GM23248 (cell line): Measurements from ENCODE around the gene CGREF1. TPM values are rescaled to one million over a fixed set of nuclear protein-coding genes. Genes with fewer than 3 reads are reported as not detected.

ENCODE experiments used
- DNase-seq: peaks from one replicate; pipeline ENCODE4 v3.0.0-alpha.2; 2015
- H2AFZ ChIP-seq: fragments of 200-600 bp; sonication (generic); 2 replicates; pipeline ENCODE4 v1.6.1; 2016; ENCODE audit warnings: antibody characterized with exemption
- H3F3A ChIP-seq: fragments of 200-600 bp; sonication (generic); 2 replicates; pipeline ENCODE4 v1.6.1; 2016; ENCODE audit warnings: mild to moderate bottlenecking, antibody characterized with exemption, mixed run types; ENCODE audit not compliant: insufficient read depth
- H3K27ac ChIP-seq: fragments of 200-600 bp; sonication (generic); 2 replicates; pipeline ENCODE4 v1.5.1; 2016; ENCODE audit warnings: mild to moderate bottlenecking
- H3K27me3 ChIP-seq: fragments of 200-600 bp; sonication (generic); replicated peaks from 2 replicates; pipeline ENCODE4 v1.6.1; 2016; ENCODE audit warnings: mild to moderate bottlenecking; ENCODE audit not compliant: insufficient read depth
- H3K36me3 ChIP-seq: fragments of 200-600 bp; sonication (generic); 2 replicates; pipeline ENCODE4 v1.6.1; 2016; ENCODE audit warnings: low read depth, mild to moderate bottlenecking
- H3K4me1 ChIP-seq: fragments of 200-600 bp; sonication (generic); 2 replicates; pipeline ENCODE4 v1.6.1; 2016; ENCODE audit warnings: mild to moderate bottlenecking; ENCODE audit not compliant: insufficient read depth
- H3K4me2 ChIP-seq: fragments of 200-600 bp; sonication (generic); one replicate; pipeline ENCODE4 v1.6.1; 2016; ENCODE audit warnings: mild to moderate bottlenecking; ENCODE audit not compliant: unreplicated experiment
- H3K4me3 ChIP-seq: fragments of 200-600 bp; sonication (generic); 2 replicates; pipeline ENCODE4 v1.5.1; 2016; ENCODE audit warnings: mild to moderate bottlenecking
- H3K79me2 ChIP-seq: fragments of 200-600 bp; sonication (generic); 2 replicates; pipeline ENCODE4 v1.6.1; 2016; ENCODE audit warnings: mild to moderate bottlenecking; ENCODE audit not compliant: insufficient read depth
- H3K9ac ChIP-seq: fragments of 200-600 bp; sonication (generic); 2 replicates; pipeline ENCODE4 v1.6.1; 2016; ENCODE audit warnings: mild to moderate bottlenecking
- H3K9me2 ChIP-seq: fragments of 200-600 bp; sonication (generic); 2 replicates; pipeline ENCODE4 v1.6.1; 2016; ENCODE audit warnings: mixed run types, mild to moderate bottlenecking, moderate library complexity; ENCODE audit not compliant: insufficient read depth
- H3K9me3 ChIP-seq: fragments of 200-600 bp; sonication (generic); one replicate; pipeline ENCODE4 v1.6.1; 2017; ENCODE audit warnings: low read depth
- H4K20me1 ChIP-seq: fragments of 200-600 bp; sonication (generic); 2 replicates; pipeline ENCODE4 v1.6.0; 2016; ENCODE audit not compliant: insufficient read depth
- EZH2 ChIP-seq: fragments of 200-600 bp; sonication (generic); IDR thresholded peaks from 2 replicates; pipeline ENCODE4 v1.6.1; 2018; ENCODE audit warnings: antibody characterized with exemption, mild to moderate bottlenecking; ENCODE audit not compliant: insufficient read depth, poor library complexity, severe bottlenecking
- EZH2phosphoT487 ChIP-seq: fragments of 200-600 bp; sonication (generic); IDR thresholded peaks from 2 replicates; pipeline ENCODE4 v1.6.1; 2018; ENCODE audit warnings: antibody characterized with exemption, moderate library complexity, mild to moderate bottlenecking, low read depth; ENCODE audit not compliant: insufficient read depth
- WGBS, 2 experiments: methylation state at CpG; one replicate each; pipeline ENCODE4 v1.1.6; 2015 to 2017; ENCODE audit warnings: low lambda C conversion rate in 2 of 2, low coverage in 1 of 2; ENCODE audit errors: missing lambda C conversion rate in 2 of 2; 5-methylcytosine and 5-hydroxymethylcytosine counted together
- in situ Hi-C: fragments of 300-500 bp; cut with MboI; formaldehyde crosslinking; loops from 2 replicates; pipeline ENCODE4 v1.15.0; 2020
- polyA plus RNA-seq: library from polyadenylated mRNA; unstranded; fragments of >200 nt; fragmentation: Nextera tagmentation; extraction: Ambion mirVana; gene quantifications from 2 replicates; pipeline ENCODE4 v1.2.1, GENCODE V29; 2016
- total RNA-seq: library from RNA; depleted of rRNA; stranded (reverse); fragments of >200 nt; shearing (Covaris generic); gene quantifications from 2 replicates; pipeline ENCODE4 v1.2.3, GENCODE V29; 2014

Gene CGREF1
- total and polyA plus RNA-seq, 2 experiments from 2014 or later = 17.2 to 19.2 TPM

DNA sequence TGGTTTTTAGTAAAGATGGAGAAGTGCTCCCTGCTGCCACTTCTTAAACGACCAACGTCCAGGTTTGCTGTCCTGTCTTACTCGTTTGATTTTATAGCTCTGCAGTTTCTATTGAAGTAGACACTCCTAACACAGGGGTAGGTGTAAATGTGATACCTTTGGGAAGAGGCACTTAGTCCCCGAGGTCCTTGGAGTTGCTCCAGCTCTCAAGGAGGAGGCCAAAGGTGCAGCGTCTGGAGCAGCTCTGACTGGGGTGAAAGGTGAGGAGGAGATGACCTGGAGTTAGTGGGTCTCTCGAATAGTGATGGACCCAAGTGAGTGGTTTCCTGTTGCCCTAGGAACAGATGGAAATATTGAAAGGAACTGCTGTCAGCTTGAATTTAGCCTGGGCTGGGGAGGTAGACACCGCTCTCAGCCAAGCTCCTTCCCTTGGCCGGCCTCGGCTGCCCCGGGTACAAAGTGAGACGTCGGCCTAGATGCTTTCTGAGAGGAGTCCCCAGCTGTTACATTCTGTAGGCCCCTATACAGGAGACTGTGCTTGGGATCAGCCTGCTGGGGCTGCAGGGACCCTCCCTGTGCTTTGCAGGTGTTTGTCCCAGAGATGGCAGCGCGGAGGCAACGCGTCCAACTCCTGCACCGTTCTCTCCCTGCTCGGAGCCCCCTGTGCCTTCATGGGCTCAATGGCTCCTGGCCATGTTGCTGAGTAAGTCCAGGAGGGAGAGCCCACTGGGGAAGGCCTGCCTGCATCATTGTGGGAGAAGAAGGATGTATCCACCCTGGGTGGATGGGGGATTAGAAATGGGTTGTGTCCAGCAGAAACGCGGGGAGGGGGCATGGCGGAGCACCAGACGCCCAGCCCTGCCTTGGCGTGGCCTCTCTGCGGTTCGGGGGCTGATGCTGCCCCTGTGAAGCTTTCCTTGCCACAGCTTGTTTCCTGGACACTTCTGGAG, 26.9 kb downstream of the CGREF1 start:
- in situ Hi-C loops = no loop called here
- H3K9ac ChIP-seq = no peak overlapping the region
- no peaks in the 10 kb centered on the region for H3F3A ChIP-seq
- no peaks in the 10 kb centered on the region for H3K79me2 ChIP-seq
- no peak overlapping the region for H3K27ac ChIP-seq
- no peaks in the 10 kb centered on the region for H3K27me3 ChIP-seq
- H4K20me1 ChIP-seq = no peaks in the 10 kb centered on the region
- no peaks in the 10 kb centered on the region for H3K9me2 ChIP-seq
- 73 to 74% methylated on average over 25 of the region's 25 CpGs for WGBS, 2 experiments
- H3K4me3 ChIP-seq = no peak overlapping the region
- no peak for TF ChIP-seq EZH2
- no peak for TF ChIP-seq EZH2phosphoT487
- DNase-seq = no peak
- no peaks in the 10 kb centered on the region for H3K36me3 ChIP-seq
- no peaks in the 10 kb centered on the region for H3K4me1 ChIP-seq
- H3K9me3 ChIP-seq = no peaks in the 10 kb centered on the region
- no peak overlapping the region for H2AFZ ChIP-seq
- no peak overlapping the region for H3K4me2 ChIP-seq

DNA sequence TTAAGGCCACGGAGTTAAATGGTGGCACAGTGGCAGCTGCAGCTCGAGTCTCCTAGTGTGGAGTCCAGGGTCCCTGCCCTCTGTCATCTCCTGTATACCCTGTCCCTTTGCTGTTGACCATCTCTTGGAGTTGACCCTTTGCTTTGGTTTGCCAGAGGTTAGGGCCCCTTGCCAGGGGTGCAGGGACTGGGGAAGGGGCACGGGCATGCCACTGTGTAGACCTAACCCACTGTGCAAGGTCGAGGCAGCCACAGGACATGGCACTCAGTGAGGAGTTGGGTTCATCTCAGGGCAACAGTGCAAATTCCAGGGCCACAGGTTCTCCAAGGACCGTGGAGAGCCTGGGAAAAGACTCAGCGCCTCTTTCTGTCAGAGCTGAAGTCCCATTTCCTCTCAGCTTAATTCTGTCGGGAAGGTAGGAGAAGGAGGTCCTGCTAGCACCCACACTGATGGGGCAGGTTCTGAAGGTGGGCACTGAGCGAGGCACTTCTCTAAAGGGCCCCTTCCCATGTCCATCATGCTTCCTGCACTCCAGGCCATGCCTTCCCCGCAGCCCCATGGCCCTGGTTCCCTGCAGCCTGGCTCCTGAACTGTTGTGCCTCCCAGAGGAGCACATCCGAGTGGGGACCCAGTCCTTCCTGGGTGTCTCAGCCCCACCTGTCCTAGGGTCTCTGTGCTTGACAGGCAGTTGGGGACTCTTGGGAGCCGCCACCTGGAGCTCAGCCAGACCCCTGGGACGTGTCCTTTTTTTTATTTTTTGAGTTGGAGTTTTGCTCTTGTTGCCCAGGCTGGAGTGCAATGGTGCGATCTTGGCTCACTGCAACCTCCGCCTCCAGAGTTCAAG, 29.6 kb downstream of the CGREF1 start:
- 75 to 78% methylated on average over 14 of the region's 14 CpGs for WGBS, 2 experiments
- H3K79me2 ChIP-seq = no peaks in the 10 kb centered on the region
- TF ChIP-seq EZH2phosphoT487 (no peak), EZH2 (no peak)
- no peak overlapping the region for H3K9ac ChIP-seq
- H3K4me2 ChIP-seq = no peak overlapping the region
- no peak overlapping the region for H3K27ac ChIP-seq
- in situ Hi-C loops = no loop called here
- H3K4me3 ChIP-seq = no peak overlapping the region
- H3K36me3 ChIP-seq = no peaks in the 10 kb centered on the region
- H3F3A ChIP-seq = peaks cover 11% of the 10 kb centered on the region
- H3K4me1 ChIP-seq = no peaks in the 10 kb centered on the region
- no peaks in the 10 kb centered on the region for H3K27me3 ChIP-seq
- H2AFZ ChIP-seq = no peak overlapping the region
- no peak for DNase-seq
- H4K20me1 ChIP-seq = no peaks in the 10 kb centered on the region
- no peaks in the 10 kb centered on the region for H3K9me3 ChIP-seq
- no peaks in the 10 kb centered on the region for H3K9me2 ChIP-seq

- Histone ChIP-seq H3K79me2 (no peaks in the 10 kb centered on the region), H3K4me1 (no peaks in the 10 kb centered on the region), H3K4me2 (no peak overlapping the region), H3F3A (peaks cover 13% of the 10 kb centered on the region), H3K9ac (no peak overlapping the region), H3K27me3 (no peaks in the 10 kb centered on the region), H3K9me2 (no peaks in the 10 kb centered on the region), H2AFZ (no peak overlapping the region), H3K36me3 (no peaks in the 10 kb centered on the region), H3K4me3 (no peak overlapping the region), H3K9me3 (no peaks in the 10 kb centered on the region), H4K20me1 (no peaks in the 10 kb centered on the region), H3K27ac (no peak overlapping the region)
- no peak for DNase-seq
- in situ Hi-C loops = no loop called here
- 87 to 88% methylated on average over 6 of the region's 6 CpGs for WGBS, 2 experiments
- TF ChIP-seq EZH2phosphoT487 (no peak), EZH2 (no peak)
Measured at GRCh38 chr2:27088634-27089033, 30.3 kb downstream of the CGREF1 start.

- TF ChIP-seq EZH2 (no peak), EZH2phosphoT487 (no peak)
- H4K20me1 ChIP-seq = no peaks in the 10 kb centered on the region
- H3K4me3 ChIP-seq = no peak overlapping the region
- H3K9me3 ChIP-seq = no peaks in the 10 kb centered on the region
- H3K9ac ChIP-seq = no peak overlapping the region
- H3K4me2 ChIP-seq = no peak overlapping the region
- no peaks in the 10 kb centered on the region for H3K27me3 ChIP-seq
- WGBS, 2 experiments = 68 to 77% methylated on average over 5 of the region's 5 CpGs
- H3K79me2 ChIP-seq = no peaks in the 10 kb centered on the region
- no peaks in the 10 kb centered on the region for H3K9me2 ChIP-seq
- no peaks in the 10 kb centered on the region for H3K4me1 ChIP-seq
- peaks cover 13% of the 10 kb centered on the region for H3F3A ChIP-seq
- no peak overlapping the region for H3K27ac ChIP-seq
- H3K36me3 ChIP-seq = no peaks in the 10 kb centered on the region
- DNase-seq = no peak
- no peak overlapping the region for H2AFZ ChIP-seq
- in situ Hi-C loops = no loop called here
Measured at GRCh38 chr2:27087823-27088410, 31.0 kb downstream of the CGREF1 start.
